HAP-1 (cell line): ENCODE measurements around the gene SPTBN5.

Experiments used
- DNase-seq, 2 experiments: peaks; one replicate each; pipeline ENCODE4 v3.0.0-alpha.2; 2016 to 2020; ENCODE audit warnings: low spot score in 2 of 2
- H3K27me3 ChIP-seq: fragments of 250-450 bp; sonication (Bioruptor Pico); 2 replicates; pipeline ENCODE4 v1.5.1; 2020; ENCODE audit warnings: low read depth, mild to moderate bottlenecking, moderate library complexity
- H3K36me3 ChIP-seq: fragments of 250-450 bp; sonication (Bioruptor Pico); replicated peaks from 2 replicates; pipeline ENCODE4 v1.5.1; 2020; ENCODE audit warnings: mild to moderate bottlenecking
- H3K4me1 ChIP-seq: fragments of 250-450 bp; sonication (Bioruptor Pico); 2 replicates; pipeline ENCODE4 v1.5.1; 2020; ENCODE audit warnings: mild to moderate bottlenecking
- H3K4me3 ChIP-seq: fragments of 250-450 bp; sonication (Bioruptor Pico); 2 replicates; pipeline ENCODE4 v1.5.1; 2020; ENCODE audit warnings: mild to moderate bottlenecking, moderate library complexity
- H3K9me3 ChIP-seq: fragments of 250-450 bp; sonication (Bioruptor Pico); 2 replicates; pipeline ENCODE4 v1.5.1; 2020; ENCODE audit warnings: mild to moderate bottlenecking, moderate library complexity
- in situ Hi-C: fragments of 300-500 bp; cut with MboI; formaldehyde crosslinking; loops from 3 replicates; pipeline ENCODE4 v1.14.3; 2020; ENCODE audit warnings: low sequenced_read_pairs, inconsistent platforms, mixed read lengths

Gene SPTBN5

GRCh38 chr15:41921167-41921566 lies 27.3 kb upstream of the SPTBN5 start:
- Histone ChIP-seq H3K36me3 (peaks cover 7% of the 10 kb centered on the region; the same call in 1 of the 2 replicates), H3K9me3 (no peaks in the 10 kb centered on the region), H3K27me3 (no peaks in the 10 kb centered on the region), H3K4me3 (no peak overlapping the region), H3K4me1 (no peaks in the 10 kb centered on the region; the same call in 1 of the 2 replicates)
- in situ Hi-C loops = no loop called here
- no peak for DNase-seq

- no peaks in the 10 kb centered on the region; the same call in 1 of the 2 replicates for H3K4me1 ChIP-seq
- no peaks in the 10 kb centered on the region for H3K27me3 ChIP-seq
- H3K36me3 ChIP-seq = peaks cover 12% of the 10 kb centered on the region
- H3K9me3 ChIP-seq = no peaks in the 10 kb centered on the region
- H3K4me3 ChIP-seq = no peak overlapping the region
- no peak for DNase-seq
- in situ Hi-C loops = no loop called here
Measured at GRCh38 chr15:41919954-41920538, 26.2 kb upstream of the SPTBN5 start.

- DNase-seq = no peak
- Histone ChIP-seq H3K36me3 (peaks cover 12% of the 10 kb centered on the region), H3K4me3 (no peak overlapping the region), H3K27me3 (no peaks in the 10 kb centered on the region), H3K9me3 (no peaks in the 10 kb centered on the region), H3K4me1 (no peaks in the 10 kb centered on the region; the same call in 1 of the 2 replicates)
- in situ Hi-C loops = no loop called here
Measured at GRCh38 chr15:41919201-41919820, 25.5 kb upstream of the SPTBN5 start.

- in situ Hi-C loops = no loop called here
- Histone ChIP-seq H3K36me3 (peaks cover 12% of the 10 kb centered on the region), H3K9me3 (no peaks in the 10 kb centered on the region), H3K27me3 (no peaks in the 10 kb centered on the region), H3K4me3 (no peak overlapping the region), H3K4me1 (no peaks in the 10 kb centered on the region; the same call in 1 of the 2 replicates)
- DNase-seq = no peak
Measured at GRCh38 chr15:41918506-41919126, 24.8 kb upstream of the SPTBN5 start.

GRCh38 chr15:41917767-41918430 lies 24.0 kb upstream of the SPTBN5 start:
- H3K4me3 ChIP-seq = no peak overlapping the region
- in situ Hi-C loops = no loop called here
- no peaks in the 10 kb centered on the region for H3K27me3 ChIP-seq
- no peak for DNase-seq
- no peaks in the 10 kb centered on the region for H3K9me3 ChIP-seq
- H3K36me3 ChIP-seq = peaks cover 12% of the 10 kb centered on the region
- no peaks in the 10 kb centered on the region; the same call in 1 of the 2 replicates for H3K4me1 ChIP-seq

GRCh38 chr15:41915255-41915994 lies 21.6 kb upstream of the SPTBN5 start:
- H3K4me3 ChIP-seq = no peak overlapping the region
- peaks cover 12% of the 10 kb centered on the region for H3K36me3 ChIP-seq
- H3K9me3 ChIP-seq = no peaks in the 10 kb centered on the region
- DNase-seq = no peak
- no peaks in the 10 kb centered on the region; the same call in 1 of the 2 replicates for H3K4me1 ChIP-seq
- in situ Hi-C loops = no loop called here
- H3K27me3 ChIP-seq = no peaks in the 10 kb centered on the region

- peaks cover 15% of the 10 kb centered on the region for H3K36me3 ChIP-seq
- no peak overlapping the region for H3K4me3 ChIP-seq
- no peak for DNase-seq
- H3K4me1 ChIP-seq = no peaks in the 10 kb centered on the region
- H3K9me3 ChIP-seq = no peaks in the 10 kb centered on the region
- H3K27me3 ChIP-seq = no peaks in the 10 kb centered on the region
- in situ Hi-C loops = no loop called here
Measured at GRCh38 chr15:41914411-41914810, 20.6 kb upstream of the SPTBN5 start.

- in situ Hi-C loops = no loop called here
- H3K4me3 ChIP-seq = no peak overlapping the region
- no peaks in the 10 kb centered on the region for H3K4me1 ChIP-seq
Measured at GRCh38 chr15:41913256-41913655, 19.4 kb upstream of the SPTBN5 start.

GRCh38 chr15:41911691-41912345 lies 18.0 kb upstream of the SPTBN5 start:
- H3K9me3 ChIP-seq = no peaks in the 10 kb centered on the region
- H3K36me3 ChIP-seq = peaks cover 19% of the 10 kb centered on the region
- no peak overlapping the region for H3K4me3 ChIP-seq
- no peaks in the 10 kb centered on the region for H3K4me1 ChIP-seq
- no peaks in the 10 kb centered on the region for H3K27me3 ChIP-seq
- no peak for DNase-seq
- in situ Hi-C loops = no loop called here

More at GRCh38 chr15:41913256-41913655, 19.4 kb upstream of the SPTBN5 start:
- H3K27me3 ChIP-seq = no peaks in the 10 kb centered on the region
- DNase-seq = no peak
- H3K9me3 ChIP-seq = no peaks in the 10 kb centered on the region
- H3K36me3 ChIP-seq = peaks cover 16% of the 10 kb centered on the region

- Histone ChIP-seq H3K9me3 (no peaks in the 10 kb centered on the region), H3K36me3 (peaks cover 16% of the 10 kb centered on the region), H3K4me3 (no peak overlapping the region), H3K27me3 (no peaks in the 10 kb centered on the region), H3K4me1 (no peaks in the 10 kb centered on the region)
- in situ Hi-C loops = no loop called here
- DNase-seq = no peak
Measured at GRCh38 chr15:41908736-41909461, 15.0 kb upstream of the SPTBN5 start.

- Histone ChIP-seq H3K27me3 (no peaks in the 10 kb centered on the region), H3K9me3 (no peaks in the 10 kb centered on the region), H3K4me3 (no peak overlapping the region), H3K36me3 (peaks cover 16% of the 10 kb centered on the region), H3K4me1 (no peaks in the 10 kb centered on the region)
- DNase-seq = no peak
- in situ Hi-C loops = no loop called here
Measured at GRCh38 chr15:41907141-41907540, 13.3 kb upstream of the SPTBN5 start.

- Histone ChIP-seq H3K36me3 (peaks cover 16% of the 10 kb centered on the region), H3K27me3 (no peaks in the 10 kb centered on the region), H3K4me3 (no peak overlapping the region), H3K4me1 (no peaks in the 10 kb centered on the region), H3K9me3 (no peaks in the 10 kb centered on the region)
- in situ Hi-C loops = no loop called here
- no peak for DNase-seq
Measured at GRCh38 chr15:41906608-41907007, 12.8 kb upstream of the SPTBN5 start.
